NCI-H1694 treated with DMSO at 0.1 percent for 48 hours (cell line): ENCODE data around the gene PHLDA3.

Experiments
- DNase-seq: peaks from one replicate; lab custom pipeline; 2025; lab: John Stamatoyannopoulos, UW

The PHLDA3 gene

DNA sequence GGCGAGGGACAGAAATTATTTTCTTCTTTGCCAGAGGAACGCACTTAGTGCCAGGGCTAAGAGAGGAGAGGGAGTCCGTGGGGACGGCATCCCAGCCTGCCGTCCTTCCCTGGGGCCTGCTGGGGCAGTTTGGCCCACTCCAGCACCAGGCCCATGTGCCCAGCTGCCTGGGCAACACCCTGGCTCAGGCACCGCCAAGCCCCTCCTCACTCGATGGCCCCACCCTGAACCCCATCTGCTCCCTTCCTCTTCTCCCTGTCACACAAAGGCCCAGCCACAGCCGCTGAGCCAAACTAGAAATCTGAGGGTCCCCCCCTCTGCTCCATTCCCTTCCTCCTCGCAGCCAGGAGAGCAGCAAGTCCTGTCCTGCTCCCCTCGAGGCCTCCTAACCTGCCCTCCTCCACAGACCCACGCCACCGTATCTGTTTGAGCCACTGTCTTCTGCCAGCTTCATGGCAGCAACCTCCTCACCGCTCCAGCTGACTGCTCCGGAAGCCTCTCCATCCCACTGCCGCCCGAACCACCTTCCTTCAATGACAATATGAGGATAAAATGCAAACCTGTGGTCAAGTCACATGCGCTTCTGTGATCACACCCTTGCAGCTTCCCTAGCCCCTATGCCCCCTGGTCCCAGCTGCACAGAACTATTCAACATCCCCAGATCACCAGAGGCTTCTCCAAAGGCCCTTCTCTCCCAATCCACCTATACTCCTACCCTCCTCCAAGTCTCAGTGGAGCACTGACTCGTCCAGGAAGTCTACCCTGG lies 39.1 kb downstream of the PHLDA3 start:
- peak; percentile 20 for DNase-seq

DNA sequence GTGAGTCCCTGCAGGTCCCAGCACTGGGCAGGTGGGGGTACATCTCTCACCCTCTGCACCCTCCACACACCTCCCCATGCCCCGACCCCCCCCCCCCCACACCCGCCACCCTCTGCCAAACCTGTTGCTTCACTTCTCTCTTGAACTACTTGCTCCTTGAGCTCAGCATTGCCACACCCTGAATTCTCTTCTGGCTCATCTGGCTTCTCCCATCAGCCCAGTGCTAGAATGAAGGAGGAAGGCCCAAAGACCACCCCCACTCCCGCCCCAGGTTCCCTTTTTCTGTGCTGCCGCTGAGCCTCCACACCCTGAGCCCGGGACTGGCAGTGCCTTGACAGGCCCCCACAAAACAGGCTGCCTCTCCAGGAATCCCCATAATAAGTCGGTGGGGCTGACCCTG lies 41.0 kb downstream of the PHLDA3 start:
- DNase-seq: no peak

DNA sequence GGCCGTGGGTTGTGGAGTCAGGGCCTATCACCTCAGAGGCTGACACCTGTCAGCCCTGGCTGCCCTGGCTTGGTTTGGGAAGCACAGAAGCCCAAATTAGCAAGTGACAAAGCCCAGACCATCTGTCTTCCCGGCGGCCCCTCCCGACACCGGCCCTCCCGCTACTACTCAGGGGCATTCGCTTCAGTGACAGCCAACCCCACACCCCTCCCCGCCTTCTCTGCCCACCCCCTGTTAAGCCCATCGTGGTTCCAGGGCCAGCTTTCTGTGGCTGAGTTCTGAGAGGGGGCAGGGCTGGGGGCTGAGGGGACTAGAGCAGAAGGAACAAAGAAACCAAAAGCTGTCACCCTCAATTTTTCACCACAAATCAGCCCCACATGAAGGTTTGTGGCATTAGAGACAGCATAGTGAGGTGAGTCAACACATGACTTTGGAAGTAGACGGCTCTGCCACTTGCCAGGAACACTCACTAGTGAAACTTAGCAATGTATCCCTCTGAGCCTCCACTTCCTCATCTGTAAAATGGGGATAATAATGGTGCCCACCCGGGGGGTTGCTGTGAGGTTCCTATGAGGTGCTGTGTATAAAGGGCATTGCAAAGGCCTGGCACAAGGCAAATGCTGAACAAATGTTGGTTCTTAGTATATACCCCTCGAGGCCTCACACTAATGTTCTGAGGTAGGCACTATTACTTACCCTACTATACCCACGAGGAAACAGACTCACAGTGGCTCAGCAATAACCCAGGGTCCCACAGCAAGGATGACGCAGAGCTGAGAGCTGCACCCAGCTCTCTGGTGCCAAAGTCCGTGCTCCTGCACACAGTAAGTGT lies 42.3 kb downstream of the PHLDA3 start:
- DNase-seq: peak; percentile 81

DNA sequence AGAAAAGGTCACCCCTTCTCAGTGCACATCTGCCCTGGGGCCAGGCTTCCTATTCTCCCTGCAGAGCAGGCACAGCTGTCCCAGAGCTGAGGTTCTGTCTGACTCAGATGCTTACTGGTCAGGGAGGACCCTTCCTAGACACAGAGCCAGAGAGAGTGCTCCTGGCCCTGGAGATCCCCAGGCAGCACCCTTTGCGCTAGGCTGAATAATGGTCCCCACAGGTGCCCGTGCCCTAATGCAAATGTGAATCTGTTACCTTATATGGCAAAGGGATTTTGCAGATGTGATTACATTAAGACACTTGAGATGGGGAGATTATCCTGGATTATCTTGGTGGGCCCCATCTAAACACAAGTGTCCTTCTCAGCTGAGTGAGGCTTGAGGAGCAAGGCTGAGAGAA lies 44.8 kb downstream of the PHLDA3 start:
- no peak for DNase-seq

DNA sequence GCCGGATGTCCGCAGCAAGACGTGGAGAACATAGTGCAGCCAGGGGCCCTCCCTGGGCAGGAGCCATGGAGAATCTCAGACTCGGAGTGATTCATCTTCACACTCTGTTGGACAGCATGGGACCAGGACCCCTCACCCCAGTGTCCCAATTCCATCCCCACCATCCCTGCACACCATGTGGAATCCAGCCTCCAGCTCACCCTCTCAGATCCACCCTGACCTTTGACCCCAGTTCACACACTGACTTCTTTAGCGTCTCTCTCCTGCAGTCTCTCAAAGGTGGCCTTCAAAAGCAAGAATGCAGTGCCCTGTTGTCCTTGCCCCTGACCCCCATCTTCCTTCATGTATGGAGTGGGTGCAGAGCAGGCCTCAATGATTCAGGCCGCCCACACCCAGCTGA lies 45.3 kb downstream of the PHLDA3 start:
- no peak for DNase-seq

DNA sequence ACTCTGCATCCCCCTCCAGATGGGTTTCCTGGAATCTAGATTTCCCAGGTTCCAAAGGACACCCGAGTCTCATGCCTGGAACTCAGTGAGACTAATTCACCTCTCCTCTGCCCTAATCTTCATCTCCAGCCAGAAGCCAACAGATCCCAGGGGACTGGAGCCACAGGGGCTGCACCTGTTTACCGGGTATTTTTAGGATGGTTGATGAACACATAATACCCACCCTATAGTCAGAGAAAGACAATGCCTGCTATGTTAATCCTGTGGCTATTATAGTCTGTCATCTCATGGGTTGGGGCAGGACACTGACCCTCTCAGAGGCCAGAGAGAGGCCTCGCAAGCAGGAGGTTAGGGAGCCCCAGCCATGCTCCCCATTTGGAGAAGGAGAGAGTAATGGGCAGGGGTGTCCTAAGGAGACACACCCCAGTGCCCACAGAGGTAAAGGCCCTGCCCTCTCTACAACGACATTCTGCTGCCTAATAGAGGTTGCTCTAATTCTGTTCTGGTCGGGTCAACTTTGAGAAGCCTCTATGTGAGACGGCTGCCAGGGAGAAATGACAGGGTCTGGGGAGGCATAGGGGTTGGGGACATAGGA lies 46.5 kb downstream of the PHLDA3 start:
- peak; percentile 4 for DNase-seq

DNA sequence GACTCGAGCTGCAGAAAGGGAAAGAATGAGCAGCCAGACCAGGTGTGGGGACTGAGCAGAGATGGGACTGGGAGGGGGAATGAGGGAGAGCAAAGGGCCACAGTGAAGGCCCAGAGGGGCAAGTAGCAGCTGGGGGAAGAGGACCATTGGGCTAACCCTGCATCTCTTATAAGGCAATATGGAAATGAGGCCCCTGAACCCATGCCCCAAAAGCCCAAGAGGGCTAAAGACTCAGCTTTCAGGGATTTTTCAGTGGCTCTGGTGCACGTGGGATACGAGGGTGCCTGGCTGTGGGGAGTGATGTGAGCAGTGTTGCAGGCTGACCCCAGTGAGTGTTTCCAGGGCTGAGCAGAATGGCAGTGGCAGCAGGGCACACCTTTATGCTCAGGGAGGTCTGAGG lies 47.0 kb downstream of the PHLDA3 start:
- no peak for DNase-seq

DNA sequence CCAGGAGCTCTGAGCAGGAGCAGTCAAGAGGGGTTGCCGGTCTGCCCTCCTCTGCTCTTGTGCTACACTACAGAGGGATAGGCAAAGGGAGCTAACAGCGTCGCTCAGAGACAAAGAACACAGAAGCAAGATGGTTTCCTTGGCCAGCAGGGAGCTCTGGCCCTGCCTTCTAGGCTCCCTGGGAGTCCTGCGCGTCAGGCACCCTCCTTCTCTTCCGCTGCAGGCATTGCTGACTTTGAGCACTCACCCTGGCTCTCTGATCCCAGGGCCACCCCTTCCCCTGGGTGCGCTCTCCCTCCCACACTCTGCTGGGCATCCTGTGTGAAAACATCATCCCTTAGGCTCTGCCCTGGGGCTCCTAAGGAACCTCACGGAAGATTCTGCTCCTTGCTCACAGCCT lies 47.9 kb downstream of the PHLDA3 start:
- no peak for DNase-seq

DNA sequence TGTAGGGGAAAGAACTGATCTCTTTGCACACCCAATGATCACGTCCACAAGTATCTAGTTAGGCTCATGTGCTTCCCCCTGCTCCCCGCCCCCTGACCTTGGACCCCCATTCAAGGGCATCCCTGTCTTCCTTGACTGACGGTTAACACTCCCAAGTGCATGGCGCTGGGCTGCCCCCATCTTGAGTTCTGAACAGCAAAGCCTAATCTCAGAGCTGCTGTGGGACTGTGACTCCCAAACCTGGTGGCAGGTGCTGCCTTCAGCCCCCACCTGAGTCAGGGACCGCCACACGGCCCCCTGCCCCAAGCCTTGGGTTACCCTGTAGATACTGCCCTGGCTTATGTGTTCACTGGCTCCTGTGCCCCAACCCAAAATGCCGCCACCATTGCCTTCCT lies 48.4 kb downstream of the PHLDA3 start:
- DNase-seq: no peak

DNA sequence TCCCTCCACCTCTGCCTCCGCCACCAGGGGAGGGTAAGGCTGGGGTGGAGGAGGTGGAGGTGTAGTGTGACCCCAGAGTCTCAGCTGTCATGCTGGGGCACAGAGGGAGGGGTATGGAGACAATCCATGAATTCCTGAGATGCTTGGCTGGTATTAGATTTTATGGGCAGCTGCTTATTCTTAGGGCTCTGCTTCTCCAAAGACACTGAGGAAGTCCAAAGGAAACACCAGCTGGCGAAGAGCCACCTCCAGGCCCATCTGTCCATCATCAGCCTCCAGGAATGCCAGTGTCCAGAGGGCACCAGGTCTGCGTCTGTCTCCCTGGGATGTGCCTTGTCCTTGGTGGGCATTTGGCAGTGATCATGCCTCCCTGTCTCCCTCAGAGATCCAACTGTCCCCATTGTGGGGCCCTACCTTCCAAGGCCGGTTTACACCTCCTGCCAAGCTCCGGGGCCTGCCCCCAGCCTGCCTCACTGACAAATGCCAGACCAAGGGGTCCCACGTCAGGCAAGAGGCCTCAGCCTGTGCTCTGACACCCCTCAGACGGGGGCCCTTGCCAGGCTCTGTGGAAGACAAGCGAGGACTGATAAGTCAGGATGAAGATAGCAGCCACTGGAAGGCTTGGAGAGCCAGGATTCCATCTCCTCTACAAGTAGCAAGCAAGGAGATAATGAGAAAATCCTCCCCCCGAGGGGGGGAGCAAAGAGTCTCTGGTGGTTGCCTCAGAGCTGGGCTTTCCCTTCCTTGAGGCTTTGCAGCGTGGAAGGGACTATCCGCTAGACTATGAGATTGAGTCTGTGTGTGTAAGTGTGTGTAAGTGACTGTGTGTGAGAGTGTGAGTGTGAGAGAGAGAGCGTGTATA lies 49.0 kb downstream of the PHLDA3 start:
- DNase-seq: no peak

DNA sequence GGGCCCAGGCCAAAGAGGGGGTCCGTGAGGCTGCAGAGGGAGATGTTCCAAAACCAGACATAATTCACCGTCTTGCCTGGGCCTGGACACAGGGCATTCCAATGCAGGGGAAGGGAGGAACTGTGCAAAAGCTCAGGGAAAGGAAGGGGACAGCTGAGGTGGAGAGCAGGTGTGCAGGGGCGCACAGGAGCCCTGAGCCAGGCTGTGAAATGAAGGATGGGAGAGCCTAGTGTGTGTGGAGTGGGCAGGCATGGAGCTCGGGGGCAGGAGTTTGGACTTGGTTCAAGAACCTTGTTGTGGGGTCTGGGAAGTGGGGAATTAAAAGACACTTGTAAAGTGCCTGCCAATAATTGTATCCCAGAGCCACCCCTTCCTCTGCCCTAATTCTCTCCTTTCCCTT lies 49.7 kb downstream of the PHLDA3 start:
- no peak for DNase-seq

DNA sequence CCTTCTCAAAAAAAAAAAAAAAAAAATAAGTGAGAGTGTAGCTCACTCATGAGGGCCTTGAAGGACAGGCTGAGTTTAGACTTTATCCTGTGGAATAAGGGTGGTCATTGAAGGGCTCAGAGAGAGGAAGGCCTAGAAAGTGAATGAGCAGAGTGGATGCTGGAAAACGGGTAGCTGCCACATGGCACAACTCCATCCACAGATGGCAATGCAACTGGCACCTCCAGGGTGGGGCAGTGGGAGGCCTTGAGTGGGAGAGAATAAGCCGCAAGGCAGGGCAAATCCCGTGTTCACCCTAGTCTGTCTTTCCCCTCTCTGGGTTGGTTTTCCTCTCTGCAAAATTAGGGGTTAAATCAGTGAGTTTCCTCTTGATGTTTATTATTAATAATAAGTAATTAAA lies 50.5 kb downstream of the PHLDA3 start:
- peak; percentile 14 for DNase-seq
